GM19468 (cell line): ENCODE data around the gene TRAPPC3.

Experiments used
- ATAC-seq: cut with Tn5 transposase; IDR thresholded peaks from one replicate; pipeline ENCODE4 v1.9.1; 2021; ENCODE audit warnings: mild to moderate bottlenecking, moderate library complexity, moderate number of reproducible peaks; ENCODE audit not compliant: unreplicated experiment; ENCODE audit errors: extremely low read depth

Gene TRAPPC3

DNA sequence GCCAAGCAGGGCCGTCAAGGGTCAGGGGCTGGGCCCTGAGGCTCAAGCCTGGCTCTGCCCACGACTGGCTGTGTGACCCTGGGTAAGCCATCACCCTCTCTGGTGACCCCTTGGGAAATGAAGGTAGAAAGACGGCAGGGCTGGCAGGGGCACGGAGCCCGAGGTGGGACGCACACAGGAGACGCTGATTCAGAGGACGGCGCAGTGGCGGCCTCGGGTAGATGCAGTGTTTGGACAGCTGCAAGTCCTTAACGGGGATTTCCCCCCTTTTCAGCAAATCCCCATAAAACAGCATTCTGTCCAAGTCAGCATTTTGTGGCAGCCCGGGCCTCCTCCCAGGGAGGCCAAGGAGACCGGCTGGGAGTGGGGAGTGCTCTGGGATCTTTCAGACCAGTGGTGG, 41.0 kb downstream of the TRAPPC3 start:
- no peak for ATAC-seq

- ATAC-seq: no peak
Observed at GRCh38 chr1:36107394-36107793, 41.9 kb downstream of the TRAPPC3 start.

GRCh38 chr1:36106269-36106668, 43.0 kb downstream of the TRAPPC3 start:
- no peak for ATAC-seq

- ATAC-seq: no peak
Observed at GRCh38 chr1:36101546-36101945, 47.7 kb downstream of the TRAPPC3 start.

- ATAC-seq: no peak
Observed at GRCh38 chr1:36100376-36100775, 48.9 kb downstream of the TRAPPC3 start.

- ATAC-seq: no peak
Observed at GRCh38 chr1:36099681-36100341, 49.5 kb downstream of the TRAPPC3 start.

DNA sequence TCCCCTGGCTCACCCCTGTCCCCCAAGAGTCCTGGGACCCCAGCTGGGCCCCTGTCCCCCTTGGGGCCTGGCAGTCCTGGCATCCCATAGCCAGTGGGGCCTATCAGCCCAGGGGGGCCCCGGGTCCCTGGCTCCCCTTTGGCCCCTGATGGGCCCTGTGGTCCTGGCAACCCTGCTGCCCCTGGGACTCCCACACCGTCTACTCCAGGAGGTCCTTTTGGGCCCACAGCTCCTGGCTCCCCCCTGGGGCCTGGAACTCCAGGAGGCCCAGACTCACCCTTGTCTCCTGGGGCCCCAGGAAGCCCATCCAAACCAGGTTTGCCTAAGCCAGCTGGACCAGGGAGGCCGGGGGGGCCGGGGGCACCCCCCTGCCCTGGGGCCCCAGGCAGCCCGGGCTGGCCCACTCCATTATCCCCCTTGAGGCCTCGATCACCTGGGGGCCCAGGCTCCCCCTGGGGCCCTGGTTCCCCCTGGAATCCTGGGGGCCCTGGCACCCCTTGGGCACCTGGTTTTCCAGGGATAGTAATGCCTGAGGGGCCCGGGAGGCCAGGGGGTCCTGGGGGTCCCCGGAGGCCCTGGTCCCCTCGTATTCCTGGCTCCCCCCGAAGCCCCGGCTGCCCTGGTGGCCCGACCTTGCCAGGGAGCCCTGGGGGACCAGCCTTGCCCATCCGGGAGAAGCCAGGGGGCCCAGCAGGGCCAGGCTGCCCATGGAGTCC, 50.5 kb downstream of the TRAPPC3 start:
- no peak for ATAC-seq

DNA sequence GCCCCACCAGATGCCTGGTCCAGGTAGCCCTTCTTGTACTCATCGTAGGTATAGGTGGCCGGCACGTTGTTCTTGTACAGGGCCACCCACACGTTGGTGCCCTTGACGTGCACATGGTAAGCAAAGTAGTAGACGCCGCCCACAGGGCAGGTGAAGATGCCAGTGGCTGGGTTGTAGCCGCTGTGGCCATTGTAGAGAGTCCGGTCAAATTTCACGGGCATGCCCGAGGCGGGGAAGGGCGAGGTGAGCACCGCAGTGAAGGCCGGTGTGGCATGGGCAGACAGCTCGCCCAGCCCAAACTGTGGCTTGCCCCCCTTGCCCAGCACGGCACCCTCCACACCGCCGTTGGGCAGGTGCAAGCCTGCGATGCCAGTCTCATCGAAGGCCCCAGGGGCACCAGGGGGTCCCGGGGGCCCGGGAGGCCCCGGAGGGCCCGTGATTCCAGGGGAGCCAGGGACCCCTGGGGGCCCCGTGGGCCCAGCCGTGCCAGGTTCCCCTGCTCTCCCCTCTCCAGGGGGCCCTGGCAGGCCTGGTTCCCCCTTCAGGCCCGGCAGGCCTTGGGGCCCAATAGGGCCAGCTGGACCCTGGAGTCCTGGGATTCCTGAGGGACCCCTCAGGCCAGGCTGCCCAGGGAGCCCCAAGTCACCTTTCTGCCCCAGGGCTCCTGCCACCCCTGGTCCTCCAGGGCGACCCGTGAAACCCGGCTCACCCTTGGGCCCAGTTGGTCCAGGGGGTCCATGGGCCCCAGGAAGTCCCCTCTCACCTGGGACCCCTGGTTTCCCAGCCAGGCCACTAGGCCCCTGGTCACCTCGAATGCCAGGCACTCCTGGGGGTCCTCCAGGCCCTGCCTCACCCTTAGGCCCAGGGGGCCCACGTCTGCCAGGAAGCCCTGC, 51.3 kb downstream of the TRAPPC3 start:
- no peak for ATAC-seq

DNA sequence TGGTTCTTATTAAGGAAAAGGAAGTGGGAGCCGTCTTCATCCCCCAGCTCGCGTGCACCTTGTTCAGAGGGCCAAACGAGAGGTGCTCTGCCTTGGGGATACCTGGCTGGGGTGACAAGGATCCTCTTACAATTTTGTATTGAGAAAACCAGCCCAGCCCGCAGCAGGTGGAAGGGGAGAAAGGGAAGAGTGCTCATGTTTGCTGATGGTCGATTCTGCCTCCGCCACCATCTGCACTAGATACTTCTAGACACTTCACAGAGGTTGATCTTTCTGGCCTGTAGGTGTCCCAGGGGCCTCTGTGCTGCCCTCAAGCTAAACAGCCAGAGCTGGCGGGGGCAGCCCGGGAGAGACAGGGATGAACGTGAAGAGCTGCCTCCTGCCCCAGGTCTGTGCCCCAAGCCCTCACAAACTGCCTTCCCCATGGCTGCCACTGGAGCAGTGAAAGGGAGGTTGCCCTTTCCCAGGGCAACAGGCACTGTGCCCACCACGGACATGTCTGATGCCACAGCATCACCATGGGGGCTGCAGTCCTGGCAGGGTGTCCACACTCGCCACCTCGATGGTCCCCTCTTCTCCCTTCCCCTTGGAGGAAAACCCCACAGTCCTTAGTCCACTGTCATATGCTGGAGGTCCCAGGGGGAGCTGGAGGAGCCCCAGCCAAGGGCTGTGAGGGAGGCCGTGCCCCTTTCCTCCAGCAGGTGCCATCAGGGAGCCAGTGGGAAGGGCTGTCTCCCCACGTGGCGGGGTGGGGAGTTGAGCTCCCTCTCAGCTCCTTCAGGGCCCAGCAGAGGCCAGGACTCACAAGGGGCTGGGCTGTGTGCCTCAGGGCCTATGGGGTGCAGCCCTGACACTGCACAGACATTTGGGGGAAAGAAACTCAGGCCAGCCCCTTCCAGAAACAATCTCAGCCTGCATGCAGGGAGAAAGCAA, 52.5 kb downstream of the TRAPPC3 start:
- ATAC-seq: no peak

GRCh38 chr1:36095760-36096405, 53.4 kb downstream of the TRAPPC3 start:
- no peak for ATAC-seq

GRCh38 chr1:36094621-36095061, 54.6 kb downstream of the TRAPPC3 start:
- no peak for ATAC-seq

- no peak for ATAC-seq
Observed at GRCh38 chr1:36093929-36094328, 55.4 kb downstream of the TRAPPC3 start.

GRCh38 chr1:36093226-36093625, 56.1 kb downstream of the TRAPPC3 start:
- ATAC-seq: no peak

DNA sequence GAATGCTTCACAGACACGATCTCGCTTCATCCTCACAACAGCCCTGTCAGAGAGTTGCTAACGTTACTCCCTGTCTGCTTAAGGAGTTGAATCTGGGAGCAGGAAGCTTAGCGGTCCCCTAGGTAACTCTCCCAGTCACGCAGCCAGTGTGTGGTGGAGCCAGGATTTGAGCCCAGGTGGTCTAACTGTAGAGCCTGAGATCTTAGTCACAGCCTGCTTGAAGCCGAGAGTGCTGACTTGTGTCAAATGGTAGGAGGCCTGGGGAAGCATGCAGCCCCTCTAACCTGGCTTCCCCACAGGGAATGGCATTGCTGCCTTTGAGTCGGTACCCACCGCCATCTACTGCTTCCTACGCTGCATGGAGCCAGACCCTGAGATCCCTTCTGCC, 56.5 kb downstream of the TRAPPC3 start:
- ATAC-seq: no peak

DNA sequence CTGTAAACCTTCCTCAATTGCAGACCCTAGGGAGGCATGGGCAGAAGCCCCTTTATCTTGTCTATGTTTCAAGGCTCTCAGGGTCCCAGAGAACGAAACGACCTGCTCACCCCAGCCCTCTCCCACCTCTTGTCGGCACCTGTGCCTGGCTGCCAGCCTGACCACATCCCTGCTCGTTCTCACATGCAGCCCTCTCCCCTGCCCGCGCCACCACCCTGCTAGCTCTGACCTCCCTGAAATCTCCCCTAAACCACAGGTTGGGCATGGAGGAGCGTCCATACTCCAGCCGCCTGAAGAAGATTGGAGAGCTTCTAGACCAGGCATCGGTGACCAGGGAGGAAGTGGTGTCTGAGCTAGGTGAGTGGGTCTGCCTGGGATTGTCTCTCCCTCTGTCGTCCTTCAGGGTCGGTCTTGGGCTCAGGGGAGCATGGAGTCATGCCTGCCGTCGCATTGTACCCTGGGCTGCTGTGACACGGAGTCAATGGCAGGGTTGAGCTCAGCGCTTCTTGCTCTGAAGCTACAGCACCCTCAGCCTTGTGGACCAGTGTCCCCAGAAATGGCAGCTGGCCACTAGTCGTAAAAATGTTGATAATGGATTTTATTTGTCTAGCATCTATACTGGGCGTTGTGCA, 57.0 kb downstream of the TRAPPC3 start:
- no peak for ATAC-seq

DNA sequence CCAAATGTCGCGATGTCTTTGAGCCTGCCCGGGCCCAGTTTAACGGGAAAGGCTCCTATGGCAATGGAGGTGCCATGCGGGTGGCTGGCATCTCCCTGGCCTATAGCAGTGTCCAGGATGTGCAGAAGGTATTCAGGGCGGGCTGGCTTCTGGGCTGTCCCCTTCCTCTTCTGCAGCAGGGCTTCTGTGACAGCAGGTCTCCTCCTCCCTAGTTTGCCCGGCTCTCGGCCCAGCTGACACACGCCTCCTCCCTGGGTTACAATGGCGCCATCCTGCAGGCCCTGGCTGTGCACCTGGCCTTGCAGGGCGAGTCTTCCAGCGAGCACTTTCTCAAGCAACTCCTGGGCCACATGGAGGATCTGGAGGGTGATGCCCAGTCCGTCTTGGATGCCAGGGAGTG, 57.6 kb downstream of the TRAPPC3 start:
- ATAC-seq: no peak

DNA sequence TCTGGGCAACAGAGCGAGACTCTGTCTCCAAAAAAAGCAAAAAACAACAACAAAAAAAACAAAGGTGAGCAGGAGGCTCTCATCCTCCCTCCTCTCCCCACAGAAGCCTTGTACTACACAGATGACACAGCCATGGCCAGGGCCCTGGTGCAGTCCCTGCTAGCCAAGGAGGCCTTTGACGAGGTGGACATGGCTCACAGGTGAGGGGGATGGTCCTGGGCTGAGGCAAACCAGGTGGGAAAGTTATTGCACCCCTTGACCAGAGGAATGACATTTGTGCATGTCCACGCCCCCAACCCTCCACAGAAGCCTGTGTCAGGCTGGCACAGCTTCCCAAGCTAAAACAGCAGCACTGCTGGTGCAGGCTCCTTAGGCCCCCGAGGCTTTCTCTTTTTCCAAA, 58.1 kb downstream of the TRAPPC3 start:
- ATAC-seq: no peak

GRCh38 chr1:36089393-36090121, 59.7 kb downstream of the TRAPPC3 start:
- no peak for ATAC-seq
